GM19468 (cell line): ENCODE results near the gene RXRA.

Experiments
- ATAC-seq: cut with Tn5 transposase; IDR thresholded peaks from one replicate; pipeline ENCODE4 v1.9.1; 2021; ENCODE audit warnings: mild to moderate bottlenecking, moderate library complexity, moderate number of reproducible peaks; ENCODE audit not compliant: unreplicated experiment; ENCODE audit errors: extremely low read depth

RXRA gene

GRCh38 chr9:134361843-134362414 lies 35.7 kb downstream of the RXRA start:
- ATAC-seq = no peak

DNA sequence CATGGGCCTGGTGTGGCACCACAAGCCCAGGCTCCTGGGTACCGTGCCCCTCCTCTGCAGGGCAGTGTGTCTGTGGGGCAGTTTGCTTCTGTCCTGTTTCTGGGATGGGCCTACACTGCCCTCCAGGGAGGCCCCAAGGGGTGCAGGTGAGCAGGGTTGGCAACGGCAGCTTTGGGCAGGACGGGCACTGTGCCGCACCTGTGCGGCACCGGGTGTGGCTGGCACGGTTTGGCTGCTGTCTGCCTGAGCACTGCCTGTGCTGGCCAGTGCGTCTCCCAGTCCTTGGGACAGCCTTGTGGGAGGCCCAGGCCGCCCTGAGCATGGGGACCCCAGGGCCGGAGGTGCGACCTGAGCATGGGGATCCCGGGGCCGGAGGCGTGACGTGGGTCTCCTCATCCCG lies 37.2 kb downstream of the RXRA start:
- ATAC-seq = no peak

GRCh38 chr9:134364391-134365114 lies 38.3 kb downstream of the RXRA start:
- ATAC-seq = no peak

DNA sequence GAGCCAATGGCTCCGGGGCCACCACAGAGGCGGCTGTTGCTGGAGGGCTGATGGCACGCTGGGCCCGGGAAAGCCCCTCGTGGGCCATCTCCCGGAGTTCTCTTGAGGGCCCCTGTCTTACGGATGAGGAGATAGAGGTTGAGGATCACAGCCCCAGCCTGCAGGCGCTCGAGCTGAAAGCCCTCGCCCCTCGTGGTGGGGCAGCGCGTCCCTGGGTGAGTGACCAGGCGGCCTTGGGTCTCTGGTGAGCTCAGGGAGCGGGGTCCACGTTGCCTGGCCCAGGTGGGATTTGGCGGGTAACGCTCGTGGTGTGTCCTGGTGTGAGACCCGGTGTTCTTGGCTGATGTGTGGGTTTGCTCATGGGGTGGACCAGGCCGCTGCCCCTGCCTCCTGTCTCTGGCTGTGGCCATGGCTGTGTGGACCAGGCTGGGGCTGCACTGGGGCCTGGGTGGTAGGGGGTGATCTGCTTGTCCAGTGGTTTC lies 38.9 kb downstream of the RXRA start:
- ATAC-seq = no peak

- ATAC-seq = no peak
These were observed 39.6 kb downstream of the RXRA start for GRCh38 chr9:134365791-134366222.

- ATAC-seq = no peak
These were observed 40.2 kb downstream of the RXRA start for GRCh38 chr9:134366223-134367031.

GRCh38 chr9:134367061-134367460 lies 40.8 kb downstream of the RXRA start:
- no peak for ATAC-seq

DNA sequence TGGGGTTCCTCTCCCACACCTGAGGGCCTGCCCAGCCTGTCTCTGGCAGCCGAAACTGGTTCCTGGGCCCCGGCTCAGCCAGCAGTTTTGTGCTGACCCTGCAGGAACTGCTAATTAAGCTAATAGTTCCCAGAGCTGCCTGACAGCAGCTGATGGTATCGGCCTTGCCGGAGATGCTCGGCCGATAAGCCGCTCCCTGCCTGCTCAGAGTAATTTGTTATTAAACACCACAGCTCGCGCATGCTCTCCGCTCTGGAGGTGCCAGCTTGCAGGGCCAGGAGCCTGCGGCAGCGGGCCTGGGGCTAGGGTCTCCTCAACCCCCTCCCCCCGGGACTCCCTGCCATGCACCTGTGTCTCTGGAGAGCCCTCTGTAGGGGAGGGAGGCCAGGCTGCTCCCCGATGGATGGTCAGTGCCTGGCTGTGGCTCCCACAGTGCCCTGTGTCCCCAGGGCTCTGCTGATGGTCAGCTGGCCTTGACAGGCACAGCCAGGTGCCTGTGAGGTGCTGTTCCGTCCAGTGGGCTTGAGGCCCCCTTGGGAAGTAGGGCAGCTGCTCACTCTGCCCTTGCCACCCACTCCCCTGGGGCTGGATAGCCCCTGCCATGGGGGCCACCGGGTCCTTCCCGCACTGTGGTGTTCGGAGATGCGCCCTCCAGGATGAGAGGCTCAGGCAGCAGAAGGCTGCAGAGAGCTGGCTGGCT lies 41.7 kb downstream of the RXRA start:
- no peak for ATAC-seq

DNA sequence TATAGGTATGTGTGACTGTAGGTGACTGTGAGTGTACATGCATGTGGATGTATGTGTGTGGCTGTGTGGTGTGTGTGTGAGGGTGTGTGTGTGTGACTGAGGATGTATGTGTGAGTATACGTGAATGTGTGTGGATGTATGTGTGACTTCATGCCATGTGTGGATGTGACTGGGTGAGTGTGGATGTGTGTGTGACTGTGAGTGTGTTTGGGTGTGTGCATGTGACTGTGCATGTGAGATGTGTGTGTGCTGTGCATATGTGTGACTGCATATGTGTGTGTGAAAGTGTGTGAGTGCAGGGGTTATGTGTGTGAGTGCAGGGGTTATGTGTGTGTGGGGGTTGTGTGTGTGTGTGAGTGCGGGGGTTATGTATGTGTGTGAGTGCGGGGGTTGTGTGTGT lies 42.3 kb downstream of the RXRA start:
- ATAC-seq = no peak

DNA sequence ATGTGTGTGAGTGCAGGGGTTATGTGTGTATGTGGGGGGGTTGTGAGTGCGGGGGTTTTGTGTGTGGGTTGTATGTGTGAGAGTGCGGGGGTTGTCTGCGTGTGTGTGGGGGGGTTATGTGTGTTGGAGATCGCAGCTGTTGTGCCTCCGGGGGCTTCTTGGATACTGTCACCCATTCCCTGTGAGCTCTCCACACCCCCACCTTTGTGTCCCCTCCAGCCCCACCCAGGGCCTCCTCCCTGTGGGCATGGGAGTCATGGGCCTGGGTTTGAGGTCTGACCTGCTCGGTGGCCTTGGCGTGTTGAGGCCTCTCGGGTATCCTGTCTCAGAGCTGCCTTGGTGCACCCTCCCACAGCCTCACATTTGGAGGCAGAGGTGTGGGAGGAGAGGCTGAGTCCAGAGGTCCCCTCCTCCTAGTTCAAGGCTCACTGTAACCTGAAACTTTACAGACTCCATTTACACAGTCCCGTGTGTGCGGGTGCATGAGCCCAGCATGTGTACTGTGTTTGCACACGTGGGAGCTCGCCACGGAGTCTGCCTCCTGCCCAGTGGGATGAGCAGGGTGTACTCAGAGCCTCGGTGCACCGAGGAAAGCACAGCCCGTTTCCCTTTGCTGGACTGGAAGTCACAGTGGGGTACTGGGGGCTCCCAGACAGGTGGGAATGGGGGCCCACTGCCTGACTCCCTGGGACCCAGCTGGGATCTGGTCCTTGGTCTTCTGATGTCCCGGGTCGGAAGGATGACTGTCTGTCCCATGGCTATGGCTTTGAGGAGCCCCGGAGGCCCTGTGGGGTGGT lies 43.4 kb downstream of the RXRA start:
- no peak for ATAC-seq

DNA sequence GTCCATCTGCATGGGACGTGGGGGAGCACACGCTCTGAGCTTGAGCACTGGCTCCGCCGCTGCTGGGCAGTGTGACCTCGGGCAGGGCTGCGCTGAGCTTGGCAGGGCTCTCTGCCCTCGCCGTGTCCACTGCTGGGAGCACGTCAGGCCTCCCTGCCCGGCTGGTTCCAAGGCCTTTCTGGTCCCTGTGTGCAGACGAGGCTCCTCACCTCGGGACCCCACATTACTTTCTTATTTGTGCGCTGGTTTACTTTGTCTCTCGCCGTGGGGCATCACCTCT lies 43.9 kb downstream of the RXRA start:
- ATAC-seq = no peak

- no peak for ATAC-seq
These were observed 44.4 kb downstream of the RXRA start for GRCh38 chr9:134370638-134371037.

DNA sequence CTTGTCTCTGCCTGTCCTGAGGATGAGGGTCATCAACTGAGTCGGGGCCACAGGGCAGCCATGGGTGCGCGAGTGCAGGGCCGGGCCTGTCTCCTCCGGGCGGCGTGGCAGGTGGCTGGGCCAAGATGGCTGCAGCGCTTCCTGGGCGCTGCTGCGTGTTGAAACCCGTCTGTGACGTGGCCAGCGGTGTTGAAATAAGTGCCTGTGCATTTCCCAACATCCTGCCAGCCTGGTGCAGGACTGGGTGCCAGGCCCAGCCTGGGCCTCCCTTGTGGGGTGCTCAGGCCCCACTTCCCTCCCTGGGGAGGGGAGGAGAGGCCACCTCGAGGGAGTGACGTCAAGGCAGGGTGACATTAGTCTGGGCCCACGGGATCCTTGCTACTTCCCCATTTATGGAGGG lies 45.5 kb downstream of the RXRA start:
- ATAC-seq = no peak

DNA sequence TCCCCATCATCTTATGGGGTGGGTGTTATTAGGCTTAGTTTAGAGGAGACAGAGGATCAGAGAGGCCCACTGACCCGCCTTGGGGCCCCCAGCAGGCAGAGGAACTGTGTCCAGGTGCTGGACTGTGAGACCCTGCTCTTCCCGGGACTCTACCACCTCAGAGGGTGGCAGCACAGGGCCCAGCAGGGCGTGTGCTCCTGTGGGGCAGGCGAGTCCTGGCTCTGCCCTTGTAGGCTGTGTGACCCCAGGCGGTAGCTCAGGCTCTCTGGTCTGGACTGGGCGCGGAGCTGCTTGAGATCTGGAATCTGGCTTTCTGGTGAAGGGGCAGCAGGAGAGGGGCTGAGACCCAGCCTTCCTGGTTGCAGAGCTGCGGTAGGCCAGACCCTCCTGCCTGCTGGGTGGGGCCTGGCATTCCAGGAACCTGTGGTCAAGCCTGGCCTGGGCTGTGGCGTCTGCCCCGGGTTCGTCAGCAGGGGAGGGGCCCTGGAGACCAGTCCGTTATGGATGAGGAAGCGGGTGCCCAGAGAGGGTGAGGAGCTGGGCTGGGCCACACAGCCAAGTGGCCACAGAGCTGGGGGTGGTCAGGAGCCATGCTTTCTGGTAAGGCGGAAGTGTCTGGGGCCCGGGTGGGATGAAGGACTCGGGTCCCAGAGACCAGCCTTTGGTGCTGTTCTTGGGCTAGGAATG lies 46.5 kb downstream of the RXRA start:
- no peak for ATAC-seq

DNA sequence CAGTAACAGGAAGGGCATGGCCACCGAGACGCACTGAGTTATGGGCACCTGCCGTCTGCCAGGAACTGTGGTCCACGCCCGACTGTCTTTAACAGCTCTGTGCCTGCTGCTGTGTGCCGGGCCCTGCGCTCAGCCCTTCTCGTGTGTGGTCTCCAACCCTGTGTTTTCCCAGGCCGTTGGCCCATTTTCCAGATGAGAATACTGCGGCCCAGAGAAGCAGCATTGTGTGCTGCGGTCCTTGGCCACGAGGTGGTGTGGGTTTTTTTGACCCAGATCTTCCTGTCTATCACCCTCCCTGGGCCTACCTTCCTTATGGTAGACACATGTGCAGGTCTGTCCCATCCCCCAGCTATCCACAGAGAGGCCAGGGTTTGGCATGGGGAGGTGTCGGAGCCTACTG lies 47.0 kb downstream of the RXRA start:
- no peak for ATAC-seq

DNA sequence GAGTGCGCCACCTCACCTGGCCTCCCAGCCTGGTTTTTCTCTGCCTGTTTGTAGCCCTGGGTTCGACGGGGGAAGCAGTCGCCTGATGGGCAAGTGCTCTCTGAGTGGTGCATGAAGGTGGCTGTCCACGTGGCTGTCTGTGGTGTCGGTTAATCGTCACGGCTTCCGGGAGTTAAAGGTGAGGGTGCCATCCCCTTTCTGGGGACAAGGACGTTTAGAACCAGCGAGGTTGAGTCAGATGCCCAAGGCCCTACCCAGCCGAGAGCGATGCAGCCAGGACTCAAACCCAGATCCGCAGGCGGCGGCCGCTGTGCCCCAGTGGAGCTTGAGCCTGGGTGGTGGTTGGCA lies 47.7 kb downstream of the RXRA start:
- ATAC-seq = no peak

GRCh38 chr9:134374301-134375010 lies 48.2 kb downstream of the RXRA start:
- ATAC-seq = no peak

DNA sequence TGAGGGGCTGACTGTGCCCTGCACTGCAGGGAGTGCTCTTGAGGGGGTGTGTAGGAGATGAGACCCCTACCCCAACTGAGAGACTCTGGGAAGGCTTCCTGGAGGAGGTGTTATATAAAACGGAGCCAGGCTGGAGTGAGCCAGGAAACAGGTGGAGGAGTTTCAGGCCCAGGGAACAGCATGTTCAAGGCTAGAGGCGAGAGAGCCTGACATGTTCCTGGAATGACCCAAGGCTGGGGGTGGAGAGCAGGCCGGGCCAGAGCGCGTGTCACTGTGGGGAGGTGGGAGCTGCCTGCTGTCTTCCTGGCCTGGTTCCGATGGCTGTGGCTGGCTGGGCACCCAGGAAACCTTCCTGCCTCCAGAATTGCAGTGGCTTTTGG lies 48.7 kb downstream of the RXRA start:
- ATAC-seq = no peak
